ENCODE data around the gene NWD2. TPM values are rescaled to one million over a fixed set of nuclear protein-coding genes. Genes with fewer than 3 reads are reported as not detected.

The NWD2 gene
- total RNA-seq, 1 donor from 2014 or later = 2.4 TPM

DNA sequence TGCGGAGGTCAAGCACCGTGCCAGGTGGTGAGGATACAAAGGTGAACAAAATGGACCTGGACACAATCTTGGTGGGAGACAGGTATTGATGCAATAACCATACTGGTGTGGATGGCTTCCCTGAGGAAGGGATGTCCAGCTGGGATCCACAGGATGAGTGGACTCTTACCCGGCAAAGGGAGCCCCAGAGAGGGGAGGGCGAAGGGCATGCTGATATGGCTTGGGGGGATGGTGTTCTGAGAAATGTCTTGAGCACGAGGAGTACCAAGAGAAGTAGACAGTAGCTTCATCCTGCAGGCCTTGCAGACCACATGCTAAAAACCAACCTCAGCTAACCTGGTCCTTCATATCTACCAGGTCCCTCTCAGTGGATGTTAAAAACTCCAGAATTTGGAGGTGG is 220.8 kb downstream of the NWD2 start:
- no peak for DNase-seq (ENCODE audit: low spot score)

DNA sequence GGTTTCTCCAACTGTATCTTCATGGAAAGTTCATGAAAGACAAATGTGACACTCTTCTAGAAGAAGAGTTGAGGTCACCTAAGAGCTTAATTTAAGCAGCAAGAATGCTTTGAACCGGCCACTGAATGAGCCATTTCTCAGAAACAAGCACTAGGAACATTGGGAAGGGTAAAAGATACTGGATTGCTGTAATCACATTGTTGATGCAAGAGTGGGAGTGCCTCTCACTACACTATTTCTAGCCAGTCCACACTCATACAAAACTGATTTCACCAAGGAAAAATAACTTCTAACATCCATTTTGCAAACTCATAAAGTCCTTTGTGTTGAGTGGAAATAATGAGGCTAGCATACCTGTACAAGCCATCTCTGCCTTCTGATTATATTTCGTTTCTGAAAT is 221.3 kb downstream of the NWD2 start:
- no peak for DNase-seq (ENCODE audit: low spot score)

DNA sequence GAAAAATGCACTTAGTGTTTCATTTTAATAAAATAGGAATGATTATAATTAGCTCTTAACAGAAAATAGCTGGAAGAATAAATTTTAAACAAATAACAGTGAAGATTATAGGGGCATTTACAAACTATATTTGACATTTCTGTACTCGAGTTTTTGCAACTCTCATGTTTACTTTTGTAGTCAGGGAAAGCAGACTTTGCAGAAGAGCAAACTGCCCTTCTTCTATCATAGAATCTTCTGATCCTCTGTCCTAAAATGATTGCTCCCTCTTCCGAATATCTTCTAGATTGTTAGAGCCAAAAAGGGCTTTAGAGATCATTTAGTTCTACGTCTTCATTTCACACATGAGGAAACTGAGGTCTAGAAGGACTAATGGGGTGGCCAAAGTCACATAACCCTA is 222.7 kb downstream of the NWD2 start:
- DNase-seq (ENCODE audit: low spot score) = no peak

GRCh38 chr4:37467824-37468223 is 223.3 kb downstream of the NWD2 start:
- DNase-seq (ENCODE audit: low spot score) = no peak

- DNase-seq (ENCODE audit: low spot score) = no peak
These were observed 224.7 kb downstream of the NWD2 start for GRCh38 chr4:37469286-37469685.

DNA sequence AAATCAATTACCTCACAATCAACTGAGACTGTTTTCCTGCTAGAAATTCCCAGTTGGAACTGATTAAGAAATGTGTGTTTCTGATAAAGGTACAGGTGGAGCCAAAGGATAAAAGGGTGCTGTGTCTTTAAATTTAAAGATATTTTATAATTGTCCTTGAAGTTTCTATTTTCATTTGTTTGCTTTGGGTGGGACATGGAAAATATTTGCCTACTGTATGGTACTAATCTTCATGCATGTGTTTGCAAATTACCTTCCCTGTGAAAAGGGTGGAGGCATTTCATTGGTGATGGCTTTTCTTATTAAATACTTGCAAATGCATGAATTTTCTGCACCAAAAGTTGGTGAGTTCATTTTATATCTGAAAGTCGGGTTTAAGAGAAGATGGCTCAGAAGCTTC is 225.7 kb downstream of the NWD2 start:
- DNase-seq (ENCODE audit: low spot score) = no peak

GRCh38 chr4:37471093-37471492 is 226.6 kb downstream of the NWD2 start:
- DNase-seq (ENCODE audit: low spot score) = no peak

DNA sequence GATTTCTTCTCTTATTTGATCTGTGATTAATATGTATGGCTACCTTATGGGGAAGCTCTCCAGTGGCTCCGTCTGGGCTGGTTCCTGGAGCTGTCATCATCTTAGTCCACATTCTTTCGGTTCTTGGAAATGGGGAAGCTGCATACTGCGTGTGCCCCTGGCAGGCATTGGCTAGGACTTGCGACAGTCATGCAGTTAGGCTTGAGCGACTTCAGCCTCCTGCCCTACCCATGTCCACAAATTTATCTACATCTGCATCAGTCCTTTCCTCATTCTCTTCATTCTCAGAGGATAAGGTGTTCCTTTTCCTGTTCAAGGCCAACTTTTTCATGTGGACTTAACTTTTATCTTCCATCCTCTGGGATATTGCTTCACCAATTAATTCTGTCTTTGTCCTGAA is 227.4 kb downstream of the NWD2 start:
- peak; percentile 5 for DNase-seq (ENCODE audit: low spot score)

- no peak for DNase-seq (ENCODE audit: low spot score)
These were observed 229.3 kb downstream of the NWD2 start for GRCh38 chr4:37473807-37474206.

DNA sequence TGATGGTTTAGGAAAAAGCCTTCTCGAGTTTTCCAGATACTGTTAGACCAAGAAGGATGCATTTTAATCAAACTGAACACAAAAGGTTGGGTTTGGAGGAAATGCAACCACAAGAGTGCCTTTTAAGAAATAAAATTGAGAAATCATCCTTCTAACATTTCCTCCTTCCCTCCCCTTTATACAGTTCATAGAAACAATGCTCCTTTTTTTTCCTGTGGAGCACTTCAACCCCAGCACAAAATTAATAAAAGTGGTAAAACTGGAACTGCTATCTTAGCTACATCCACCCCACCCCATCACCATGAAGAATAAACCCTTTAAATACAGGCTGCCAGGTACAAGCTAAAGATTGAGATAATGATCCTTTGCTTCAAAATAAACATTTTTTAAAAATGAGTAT is 230.5 kb downstream of the NWD2 start:
- DNase-seq (ENCODE audit: low spot score) = no peak

GRCh38 chr4:37475776-37476175 is 231.2 kb downstream of the NWD2 start:
- DNase-seq (ENCODE audit: low spot score) = no peak

GRCh38 chr4:37476256-37476655 is 231.7 kb downstream of the NWD2 start:
- no peak for DNase-seq (ENCODE audit: low spot score)

DNA sequence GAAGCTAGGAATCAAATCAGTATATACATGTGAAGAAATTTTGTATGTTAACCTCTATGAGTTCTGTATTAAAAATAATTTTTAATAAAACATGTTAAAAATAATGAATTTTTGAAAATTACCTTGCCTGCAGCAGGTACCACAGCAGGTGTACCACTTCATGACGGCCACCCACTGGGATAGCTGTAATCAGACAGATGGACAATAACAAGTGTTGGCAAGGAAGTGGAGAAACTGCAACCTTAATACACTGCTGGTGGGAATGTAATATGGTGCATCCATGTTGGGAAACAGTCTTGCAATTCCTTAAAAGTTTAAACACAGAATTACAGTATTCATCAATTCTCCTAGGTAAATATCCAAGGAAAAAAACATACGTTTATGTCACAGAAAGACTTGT is 232.1 kb downstream of the NWD2 start:
- no peak for DNase-seq (ENCODE audit: low spot score)

DNA sequence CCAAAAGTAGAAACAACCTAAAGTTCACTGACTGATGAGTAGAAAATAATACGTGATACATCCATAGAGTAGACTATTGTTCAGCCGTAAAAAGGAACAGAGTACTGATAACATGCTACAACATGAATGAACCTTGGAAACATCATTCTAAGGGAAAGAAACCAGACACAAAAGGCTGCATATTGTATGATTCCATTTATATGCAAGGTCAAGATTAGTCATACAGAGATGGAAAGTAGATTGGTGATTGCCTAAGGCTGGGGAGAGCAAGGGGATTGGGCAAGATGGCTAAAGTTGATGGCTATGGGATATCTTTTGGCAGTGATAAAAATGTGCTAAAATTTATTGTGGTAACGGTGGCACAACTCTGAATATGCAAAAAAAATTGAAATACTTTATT is 232.6 kb downstream of the NWD2 start:
- DNase-seq (ENCODE audit: low spot score) = no peak

- no peak for DNase-seq (ENCODE audit: low spot score)
These were observed 233.6 kb downstream of the NWD2 start for GRCh38 chr4:37478151-37478550.

DNA sequence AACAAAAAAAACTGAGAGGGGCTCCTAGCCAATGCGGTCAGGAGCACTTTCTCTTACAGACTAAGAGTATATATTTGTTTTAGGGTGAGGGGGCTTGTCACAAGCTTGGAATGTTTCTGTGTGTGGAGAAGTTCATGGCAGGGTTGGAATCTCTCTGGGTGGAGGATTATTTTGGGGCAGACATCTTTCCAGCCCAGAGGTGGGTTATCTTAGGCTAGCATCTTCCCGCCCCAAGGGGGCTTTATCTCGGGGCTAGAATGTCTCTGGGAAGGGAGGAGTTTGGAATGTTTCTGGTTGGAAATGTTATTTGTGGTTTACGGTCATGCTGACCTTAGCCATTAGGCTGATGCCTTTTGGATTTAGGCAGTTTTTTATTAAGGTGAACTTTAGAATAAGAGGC is 236.0 kb downstream of the NWD2 start:
- no peak for DNase-seq (ENCODE audit: low spot score)

- DNase-seq (ENCODE audit: low spot score) = no peak
These were observed 237.1 kb downstream of the NWD2 start for GRCh38 chr4:37481547-37482122.

DNA sequence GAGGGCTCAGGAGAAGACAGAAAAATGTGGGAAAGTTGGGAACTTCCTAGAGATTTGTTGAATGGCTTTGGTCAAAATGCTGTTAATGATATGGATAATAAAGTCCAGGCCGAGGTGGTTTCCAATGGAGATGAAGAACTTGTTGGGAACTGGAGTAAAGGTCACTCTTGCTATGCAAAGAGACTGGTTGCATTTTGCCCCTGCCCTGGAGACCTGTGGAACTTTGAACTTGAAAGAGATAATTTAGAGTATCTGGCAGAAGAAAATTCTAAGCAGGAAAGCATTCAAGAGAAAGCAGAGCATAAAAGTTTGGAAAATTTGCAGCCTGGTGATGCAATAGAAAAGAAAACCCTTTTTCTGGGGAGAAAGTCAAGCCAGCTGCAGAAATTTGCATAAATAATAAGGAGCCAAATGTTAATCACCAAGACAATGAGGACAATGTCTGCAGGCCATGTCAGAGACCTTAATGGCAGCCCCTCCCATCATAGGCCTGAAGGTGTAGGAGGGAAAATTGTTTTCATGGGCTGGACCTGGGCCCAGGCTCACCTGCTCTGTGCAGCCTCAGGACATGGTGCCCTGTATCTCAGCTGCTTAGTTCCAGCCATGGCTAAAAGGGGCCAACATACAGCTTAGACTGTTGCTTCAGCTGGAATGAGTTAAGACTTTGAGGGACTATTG is 237.8 kb downstream of the NWD2 start:
- no peak for DNase-seq (ENCODE audit: low spot score)

GRCh38 chr4:37483610-37484009 is 239.1 kb downstream of the NWD2 start:
- DNase-seq (ENCODE audit: low spot score) = no peak

DNA sequence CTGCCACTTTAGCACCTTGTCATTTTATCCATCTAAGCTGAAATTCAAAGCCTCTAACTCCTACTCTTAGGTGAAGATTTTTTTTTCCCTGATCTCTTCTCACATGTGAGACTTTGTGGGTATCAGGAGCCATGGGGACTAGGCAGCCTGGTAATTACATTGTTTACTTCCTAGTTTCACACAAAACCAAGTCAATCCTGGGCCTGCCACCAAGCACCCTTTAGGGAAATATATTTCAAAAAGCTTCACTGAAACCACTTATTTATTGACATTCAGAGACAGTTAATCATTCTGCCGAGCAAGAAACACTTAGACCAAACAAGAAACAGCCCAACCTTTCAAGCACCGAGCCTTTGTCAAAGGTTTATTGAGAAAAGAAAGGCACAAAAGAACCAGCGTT is 241.6 kb downstream of the NWD2 start:
- DNase-seq (ENCODE audit: low spot score) = no peak

DNA sequence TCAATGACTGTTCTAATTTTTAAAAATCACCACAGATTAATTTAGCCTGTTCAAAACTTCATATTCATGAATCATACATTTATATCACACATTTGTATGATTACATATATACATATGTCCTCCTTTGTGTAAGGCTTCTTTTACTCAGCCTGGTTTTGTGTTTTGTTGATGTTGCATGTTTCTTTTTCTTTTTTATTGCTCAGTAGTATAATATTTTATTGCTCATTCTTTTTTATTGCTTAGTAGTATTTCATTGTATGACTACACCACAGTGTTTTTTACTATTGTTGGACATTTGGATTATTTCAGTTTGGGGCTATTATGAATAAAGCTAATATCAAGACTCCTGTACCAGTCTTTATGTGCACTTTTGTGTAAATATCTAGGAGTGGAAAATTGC is 243.1 kb downstream of the NWD2 start:
- no peak for DNase-seq (ENCODE audit: low spot score)

- DNase-seq (ENCODE audit: low spot score) = no peak
These were observed 245.2 kb downstream of the NWD2 start for GRCh38 chr4:37489697-37490096.

DNA sequence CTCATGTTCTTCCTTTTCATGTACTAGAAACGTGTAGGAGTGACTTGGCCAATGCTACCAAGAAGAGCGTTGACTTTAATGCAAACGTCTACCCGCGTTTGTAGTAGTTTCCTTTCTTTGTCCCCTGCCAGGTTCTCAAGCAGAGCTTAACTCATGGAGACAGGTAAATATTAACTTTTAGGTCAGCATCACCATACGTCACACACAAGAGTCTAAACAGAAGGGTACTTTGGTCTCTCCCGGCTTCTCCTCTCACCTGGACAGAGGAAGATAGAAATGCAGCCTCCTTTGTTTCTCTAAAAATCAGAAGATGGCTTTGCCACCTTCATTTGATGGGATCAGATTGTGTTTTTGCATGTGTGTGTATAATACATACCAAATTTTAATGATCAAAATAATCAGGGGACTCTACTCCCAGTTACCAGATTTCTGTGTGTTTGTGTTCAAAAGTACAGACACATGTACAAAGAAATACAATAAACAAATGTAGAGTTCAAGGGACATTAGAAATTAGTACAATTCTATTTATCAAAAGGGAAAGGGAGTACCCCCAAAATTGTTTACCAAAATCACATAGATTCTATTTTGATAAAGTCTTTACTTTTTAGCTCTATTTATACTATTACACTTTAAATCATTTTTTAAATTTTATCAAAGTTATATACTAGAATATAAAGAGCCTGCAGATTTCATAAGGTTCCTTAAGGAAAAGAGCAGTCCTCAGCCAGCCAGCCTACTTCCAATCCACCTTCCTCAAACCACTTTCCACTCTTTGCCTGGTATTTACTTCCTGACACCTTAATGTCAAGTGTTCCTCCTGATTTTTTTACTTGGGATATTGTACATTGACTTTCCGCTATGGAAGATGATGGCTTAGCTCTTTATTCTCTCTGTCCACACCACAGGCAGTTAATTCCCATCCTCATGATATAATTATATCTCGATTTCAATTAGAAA is 246.1 kb downstream of the NWD2 start:
- DNase-seq (ENCODE audit: low spot score) = no peak

Measured in umbilical cord (tissue), 2 donors.